ENCODE results near the gene MYO1B.

The MYO1B gene

GRCh38 chr2:191333911-191334357 lies 88.7 kb downstream of the MYO1B start:
- TF ChIP-seq YY1 (IDR thresholded peaks at IDR 0.05; ENCODE audit: insufficient read depth, insufficient read length) = no peak
- TF ChIP-seq ZNF274 (IDR thresholded peaks at IDR 0.05; ENCODE audit: low read depth, low read length) = no peak
- no peak for TF ChIP-seq SUZ12 (IDR thresholded peaks at IDR 0.05; ENCODE audit: extremely low read depth, insufficient read depth, insufficient read length)

GRCh38 chr2:191335875-191336464 lies 90.8 kb downstream of the MYO1B start:
- no peak for DNase-seq (ENCODE audit: low read depth, low spot score)
- no peak overlapping the region for H3K9ac ChIP-seq (ENCODE audit: insufficient read length, low read depth)
- H3K4me3 ChIP-seq (ENCODE audit: insufficient read length, low read depth) = no peak overlapping the region
- H3K9me3 ChIP-seq (ENCODE audit: insufficient read depth, low read length) = no peaks in the 10 kb centered on the region
- no peak for TF ChIP-seq ZNF274 (IDR thresholded peaks at IDR 0.05; ENCODE audit: low read depth, low read length)
- no peak for TF ChIP-seq SUZ12 (IDR thresholded peaks at IDR 0.05; ENCODE audit: extremely low read depth, insufficient read depth, insufficient read length)
- no peak for TF ChIP-seq YY1 (IDR thresholded peaks at IDR 0.05; ENCODE audit: insufficient read depth, insufficient read length)
- no peaks in the 10 kb centered on the region for H3K4me1 ChIP-seq (ENCODE audit: insufficient read depth, insufficient read length)
- H3K27me3 ChIP-seq (ENCODE audit: insufficient read depth, insufficient read length) = no peaks in the 10 kb centered on the region
- peaks cover 37% of the 10 kb centered on the region for H3K36me3 ChIP-seq (ENCODE audit: insufficient read depth, insufficient read length, low read length)

More at GRCh38 chr2:191333911-191334357, 88.7 kb downstream of the MYO1B start:
- Histone ChIP-seq H3K9ac (ENCODE audit: insufficient read length, low read depth) (no peak overlapping the region), H3K27me3 (ENCODE audit: insufficient read depth, insufficient read length) (no peaks in the 10 kb centered on the region), H3K9me3 (ENCODE audit: insufficient read depth, low read length) (no peaks in the 10 kb centered on the region), H3K4me1 (ENCODE audit: insufficient read depth, insufficient read length) (no peaks in the 10 kb centered on the region), H3K36me3 (ENCODE audit: insufficient read depth, insufficient read length, low read length) (peaks cover 49% of the 10 kb centered on the region), H3K4me3 (ENCODE audit: insufficient read length, low read depth) (no peak overlapping the region)
- no peak for DNase-seq (ENCODE audit: low read depth, low spot score)

- TF ChIP-seq SUZ12 (IDR thresholded peaks at IDR 0.05; ENCODE audit: extremely low read depth, insufficient read depth, insufficient read length) (no peak), ZNF274 (IDR thresholded peaks at IDR 0.05; ENCODE audit: low read depth, low read length) (no peak), YY1 (IDR thresholded peaks at IDR 0.05; ENCODE audit: insufficient read depth, insufficient read length) (no peak)
- Histone ChIP-seq H3K9me3 (ENCODE audit: insufficient read depth, low read length) (no peaks in the 10 kb centered on the region), H3K9ac (ENCODE audit: insufficient read length, low read depth) (no peak overlapping the region), H3K4me3 (ENCODE audit: insufficient read length, low read depth) (no peak overlapping the region), H3K36me3 (ENCODE audit: insufficient read depth, insufficient read length, low read length) (peaks cover 49% of the 10 kb centered on the region), H3K27me3 (ENCODE audit: insufficient read depth, insufficient read length) (no peaks in the 10 kb centered on the region), H3K4me1 (ENCODE audit: insufficient read depth, insufficient read length) (no peaks in the 10 kb centered on the region)
- no peak for DNase-seq (ENCODE audit: low read depth, low spot score)
These were observed 96.2 kb downstream of the MYO1B start for GRCh38 chr2:191341436-191341835.

- Histone ChIP-seq H3K9ac (ENCODE audit: insufficient read length, low read depth) (no peak overlapping the region), H3K4me3 (ENCODE audit: insufficient read length, low read depth) (no peak overlapping the region), H3K4me1 (ENCODE audit: insufficient read depth, insufficient read length) (no peaks in the 10 kb centered on the region), H3K9me3 (ENCODE audit: insufficient read depth, low read length) (no peaks in the 10 kb centered on the region), H3K36me3 (ENCODE audit: insufficient read depth, insufficient read length, low read length) (peaks cover 68% of the 10 kb centered on the region), H3K27me3 (ENCODE audit: insufficient read depth, insufficient read length) (no peaks in the 10 kb centered on the region)
- no peak for DNase-seq (ENCODE audit: low read depth, low spot score)
- TF ChIP-seq ZNF274 (IDR thresholded peaks at IDR 0.05; ENCODE audit: low read depth, low read length) = no peak
- TF ChIP-seq SUZ12 (IDR thresholded peaks at IDR 0.05; ENCODE audit: extremely low read depth, insufficient read depth, insufficient read length) = no peak
- TF ChIP-seq YY1 (IDR thresholded peaks at IDR 0.05; ENCODE audit: insufficient read depth, insufficient read length) = no peak
These were observed 98.7 kb downstream of the MYO1B start for GRCh38 chr2:191343796-191344338.

- DNase-seq (ENCODE audit: low read depth, low spot score) = no peak
- Histone ChIP-seq H3K9me3 (ENCODE audit: insufficient read depth, low read length) (no peaks in the 10 kb centered on the region), H3K9ac (ENCODE audit: insufficient read length, low read depth) (no peak overlapping the region), H3K36me3 (ENCODE audit: insufficient read depth, insufficient read length, low read length) (peaks cover 76% of the 10 kb centered on the region), H3K27me3 (ENCODE audit: insufficient read depth, insufficient read length) (no peaks in the 10 kb centered on the region), H3K4me3 (ENCODE audit: insufficient read length, low read depth) (no peak overlapping the region), H3K4me1 (ENCODE audit: insufficient read depth, insufficient read length) (no peaks in the 10 kb centered on the region)
- no peak for TF ChIP-seq ZNF274 (IDR thresholded peaks at IDR 0.05; ENCODE audit: low read depth, low read length)
These were observed 100.6 kb downstream of the MYO1B start for GRCh38 chr2:191345788-191346187.

GRCh38 chr2:191347154-191347553 lies 102.0 kb downstream of the MYO1B start:
- no peak overlapping the region for H3K9ac ChIP-seq (ENCODE audit: insufficient read length, low read depth)
- peaks cover 74% of the 10 kb centered on the region for H3K36me3 ChIP-seq (ENCODE audit: insufficient read depth, insufficient read length, low read length)
- no peak for TF ChIP-seq ZNF274 (IDR thresholded peaks at IDR 0.05; ENCODE audit: low read depth, low read length)
- TF ChIP-seq YY1 (IDR thresholded peaks at IDR 0.05; ENCODE audit: insufficient read depth, insufficient read length) = no peak
- TF ChIP-seq SUZ12 (IDR thresholded peaks at IDR 0.05; ENCODE audit: extremely low read depth, insufficient read depth, insufficient read length) = no peak
- no peaks in the 10 kb centered on the region for H3K27me3 ChIP-seq (ENCODE audit: insufficient read depth, insufficient read length)
- H3K4me3 ChIP-seq (ENCODE audit: insufficient read length, low read depth) = no peak overlapping the region
- no peak for DNase-seq (ENCODE audit: low read depth, low spot score)
- H3K9me3 ChIP-seq (ENCODE audit: insufficient read depth, low read length) = no peaks in the 10 kb centered on the region
- no peaks in the 10 kb centered on the region for H3K4me1 ChIP-seq (ENCODE audit: insufficient read depth, insufficient read length)

- no peak overlapping the region for H3K4me3 ChIP-seq (ENCODE audit: insufficient read length, low read depth)
- H3K4me1 ChIP-seq (ENCODE audit: insufficient read depth, insufficient read length) = no peaks in the 10 kb centered on the region
- no peak for DNase-seq (ENCODE audit: low read depth, low spot score)
- no peak overlapping the region for H3K9ac ChIP-seq (ENCODE audit: insufficient read length, low read depth)
- TF ChIP-seq ZNF274 (IDR thresholded peaks at IDR 0.05; ENCODE audit: low read depth, low read length) (no peak), YY1 (IDR thresholded peaks at IDR 0.05; ENCODE audit: insufficient read depth, insufficient read length) (no peak), SUZ12 (IDR thresholded peaks at IDR 0.05; ENCODE audit: extremely low read depth, insufficient read depth, insufficient read length) (no peak)
- H3K9me3 ChIP-seq (ENCODE audit: insufficient read depth, low read length) = no peaks in the 10 kb centered on the region
- peaks cover 66% of the 10 kb centered on the region for H3K36me3 ChIP-seq (ENCODE audit: insufficient read depth, insufficient read length, low read length)
- H3K27me3 ChIP-seq (ENCODE audit: insufficient read depth, insufficient read length) = no peaks in the 10 kb centered on the region
These were observed 102.7 kb downstream of the MYO1B start for GRCh38 chr2:191347881-191348280.
